T-helper 2 cell treated with Interferon-gamma antibody and Interleukin-4, amounts not matched to agents 5 μg/mL and 100 μg/mL, for 36 hours (primary cell): Measurements from ENCODE around the gene GPR15LG.
A peak's percentile ranks its signal among the peaks of the same experiment; 100 is the strongest.
"Not testable (repeated sequence)": the region's sequence is repeated elsewhere in the genome, so short reads cannot be mapped to it uniquely, and the experiment has no call there.

Experiments used
- DNase-seq: peaks from one replicate; pipeline ENCODE4 v3.0.0; 2021; ENCODE audit warnings: low spot score
- H3K27ac Mint-ChIP-seq: one replicate; pipeline ENCODE4 v1.8.0; 2021; ENCODE audit warnings: mild to moderate bottlenecking, mixed read lengths
- H3K27me3 Mint-ChIP-seq: one replicate; pipeline ENCODE4 v1.8.0; 2021; ENCODE audit warnings: low read depth, mixed read lengths
- H3K36me3 Mint-ChIP-seq: one replicate; pipeline ENCODE4 v1.8.0; 2021; ENCODE audit warnings: low read depth, mixed read lengths
- H3K4me1 Mint-ChIP-seq: one replicate; pipeline ENCODE4 v1.8.0; 2021; ENCODE audit warnings: low read depth, mixed read lengths
- H3K4me3 Mint-ChIP-seq: one replicate; pipeline ENCODE4 v1.8.0; 2022; ENCODE audit warnings: mild to moderate bottlenecking, moderate library complexity, mixed read lengths
- H3K9me3 Mint-ChIP-seq: one replicate; pipeline ENCODE4 v1.8.0; 2021; ENCODE audit warnings: mixed read lengths

Gene GPR15LG

DNA sequence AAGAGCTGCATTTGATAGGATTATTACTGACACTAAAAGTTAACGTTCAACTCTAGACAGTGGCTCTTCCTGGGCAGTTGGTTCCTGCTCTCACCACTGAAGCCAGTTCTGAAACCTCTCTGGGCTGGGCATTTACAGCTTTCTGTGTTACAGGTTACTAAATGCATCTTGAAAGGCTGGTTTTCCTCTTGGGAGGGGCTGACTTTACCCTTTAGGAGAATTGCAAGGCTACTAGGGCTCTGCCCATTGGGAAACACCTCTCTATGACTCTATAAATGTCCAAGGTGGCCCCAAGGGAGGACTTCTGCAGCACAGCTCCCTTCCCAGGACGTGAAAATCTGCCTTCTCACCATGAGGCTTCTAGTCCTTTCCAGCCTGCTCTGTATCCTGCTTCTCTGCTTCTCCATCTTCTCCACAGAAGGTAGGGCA lies at the start of gene GPR15LG:
GPR15LG (plus strand) TSS at position 301 of the 429 bp plus-strand sequence; CDS start at position 352, 51 bp downstream.
- DNase-seq, result no peak
- H3K27ac Mint-ChIP-seq, result no peak within 1 kb of the TSS
- no peaks in the 10 kb centered on the region for H3K9me3 Mint-ChIP-seq
- H3K4me3 Mint-ChIP-seq, result no peak within 1 kb of the TSS
- no peaks in the 10 kb centered on the region for H3K36me3 Mint-ChIP-seq
- peaks cover 2% of the 10 kb centered on the region for H3K4me1 Mint-ChIP-seq
- no peaks in the 10 kb centered on the region for H3K27me3 Mint-ChIP-seq

DNA sequence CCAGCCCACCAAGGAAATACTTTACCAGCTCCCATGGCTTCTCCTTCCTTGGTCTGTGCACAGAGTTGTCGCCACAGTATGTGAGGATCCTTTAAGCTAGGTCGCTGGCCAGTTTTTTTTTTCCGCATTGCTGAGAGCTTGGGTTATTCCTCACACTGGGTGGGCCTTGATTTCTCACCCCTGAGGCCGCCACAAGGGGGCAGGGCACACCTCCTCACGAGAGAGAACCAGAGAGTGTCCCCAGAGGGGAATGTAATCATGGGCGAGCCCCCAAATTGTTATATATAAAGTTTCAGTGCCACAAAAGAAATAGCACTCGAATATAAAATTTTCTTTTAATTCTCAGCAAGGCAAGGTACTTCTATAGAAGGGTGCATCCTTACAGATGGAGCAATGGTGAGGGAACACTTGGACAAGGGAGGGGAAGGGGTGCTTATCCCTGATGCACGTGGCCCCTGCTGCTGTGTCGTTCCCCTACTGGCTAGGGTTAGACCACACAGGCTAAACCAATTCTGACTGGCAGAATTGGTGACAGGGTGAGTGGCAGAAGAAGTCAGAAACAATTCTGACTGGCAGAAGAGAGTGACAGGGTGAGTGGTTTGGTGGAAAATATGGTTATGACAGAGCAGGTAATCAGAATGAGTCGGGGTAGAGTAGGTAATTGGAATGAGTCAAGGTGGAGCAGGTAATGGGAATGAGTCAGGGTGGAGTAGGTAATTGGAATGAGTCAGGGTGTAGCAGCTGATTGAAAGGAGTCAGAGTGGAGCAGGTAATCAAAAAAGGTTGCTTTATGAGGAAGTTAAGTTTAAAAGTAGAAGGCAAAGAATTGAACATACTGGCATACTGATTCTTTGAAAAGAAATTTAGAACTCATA lies 47.5 kb upstream of the GPR15LG start:
- peaks cover 13% of the 10 kb centered on the region for H3K9me3 Mint-ChIP-seq
- H3K27me3 Mint-ChIP-seq, result peaks cover 10% of the 10 kb centered on the region
- not testable (repeated sequence) for DNase-seq, H3K36me3 Mint-ChIP-seq, H3K4me3 Mint-ChIP-seq, H3K4me1 Mint-ChIP-seq, H3K27ac Mint-ChIP-seq

DNA sequence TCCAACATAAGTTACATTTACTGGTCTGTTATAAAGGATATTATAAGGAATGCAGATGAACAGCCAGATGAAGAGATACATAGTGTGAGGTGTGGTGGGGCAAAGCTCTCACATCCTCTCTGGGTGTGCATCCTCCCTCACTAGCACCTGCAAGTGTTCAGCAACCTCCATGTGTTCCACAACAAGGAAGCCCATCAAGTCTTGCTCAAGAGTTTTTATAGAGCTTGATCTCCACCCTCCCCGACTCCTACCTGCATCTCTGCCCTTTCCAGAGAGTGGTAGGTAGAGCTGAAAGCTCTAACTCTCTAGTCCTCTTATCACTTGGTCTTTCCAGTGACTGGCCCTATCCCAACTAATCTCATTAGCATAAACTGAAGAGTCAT lies 46.8 kb upstream of the GPR15LG start:
- H3K4me1 Mint-ChIP-seq, result no peaks in the 10 kb centered on the region
- H3K4me3 Mint-ChIP-seq, result no peak overlapping the region
- H3K36me3 Mint-ChIP-seq, result no peaks in the 10 kb centered on the region
- no peak overlapping the region for H3K27ac Mint-ChIP-seq
- no peak for DNase-seq
- H3K9me3 Mint-ChIP-seq, result peaks cover 13% of the 10 kb centered on the region
- H3K27me3 Mint-ChIP-seq, result peaks cover 10% of the 10 kb centered on the region

DNA sequence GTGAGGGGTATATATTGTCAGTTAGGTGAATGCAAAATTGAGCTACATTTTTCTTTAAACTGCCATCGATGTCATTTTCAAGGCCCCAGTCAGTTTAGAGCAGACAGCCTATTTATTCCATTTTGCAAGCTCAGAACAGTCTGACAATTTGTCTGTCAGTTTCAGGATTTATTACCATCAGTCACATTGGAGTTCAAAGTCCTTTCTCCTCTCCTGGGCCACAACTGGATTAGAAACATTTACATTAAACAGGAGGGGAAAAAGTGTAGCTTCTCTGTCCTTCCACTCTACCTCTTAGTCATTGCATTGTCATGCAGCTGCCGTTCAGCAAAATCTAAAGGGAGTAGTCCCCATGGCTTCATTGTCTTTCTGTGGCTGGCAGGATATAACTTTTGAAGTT lies 37.8 kb upstream of the GPR15LG start:
- H3K4me3 Mint-ChIP-seq, result no peak overlapping the region
- no peaks in the 10 kb centered on the region for H3K9me3 Mint-ChIP-seq
- no peak for DNase-seq
- peaks cover 3% of the 10 kb centered on the region for H3K27me3 Mint-ChIP-seq
- no peak overlapping the region for H3K27ac Mint-ChIP-seq
- H3K36me3 Mint-ChIP-seq, result no peaks in the 10 kb centered on the region
- H3K4me1 Mint-ChIP-seq, result peaks cover 10% of the 10 kb centered on the region

DNA sequence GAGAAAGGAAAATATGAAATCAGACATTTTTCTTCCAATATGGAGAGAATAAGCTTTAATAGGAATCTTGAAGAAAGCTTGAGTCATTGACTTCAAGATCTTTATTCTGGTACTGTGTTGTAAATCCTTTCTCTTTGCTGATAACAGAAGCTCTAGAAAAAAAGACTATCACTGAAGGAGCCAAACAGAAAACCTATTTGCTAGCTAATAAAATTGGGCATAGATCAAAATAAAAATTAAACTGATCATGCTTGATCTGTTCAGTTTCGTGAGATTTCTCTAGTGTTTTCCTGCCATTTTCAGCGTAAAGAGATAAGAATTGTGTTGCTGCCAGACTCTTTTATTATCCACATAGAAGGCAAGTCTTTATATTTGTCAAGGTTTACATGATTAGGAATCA lies 35.8 kb upstream of the GPR15LG start:
- H3K27ac Mint-ChIP-seq, result peak overlapping the region; percentile 98

DNA sequence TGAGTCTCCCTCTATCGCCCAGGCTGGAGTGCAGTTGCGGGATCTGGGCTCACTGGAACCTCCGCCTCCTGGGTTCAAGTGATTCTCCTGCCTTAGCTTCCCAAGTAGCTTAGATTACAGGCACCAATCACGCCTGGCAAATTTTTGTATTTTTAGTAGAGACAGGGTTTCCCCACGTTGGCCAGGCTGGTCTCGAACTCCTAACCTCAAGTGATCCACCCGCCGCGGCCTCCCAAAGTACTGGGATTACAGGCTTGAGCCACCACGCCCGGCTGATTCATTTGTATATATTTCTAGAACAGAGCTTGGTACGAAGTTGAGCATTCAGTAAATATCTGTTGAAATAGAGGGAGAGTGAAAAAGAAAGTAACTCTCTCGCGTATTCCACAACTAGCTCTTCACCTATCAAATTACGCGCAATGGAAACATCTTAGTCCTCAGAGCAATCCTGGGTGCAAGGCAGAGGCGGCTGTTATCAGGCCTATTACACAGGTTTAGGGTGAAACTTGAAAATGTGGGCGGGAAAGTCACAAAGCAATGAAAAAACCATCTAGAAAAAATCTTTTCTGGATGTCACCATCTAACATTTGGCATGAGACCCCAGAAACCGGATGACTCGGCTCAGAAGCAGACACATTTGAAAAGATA lies 35.0 kb upstream of the GPR15LG start:
- peak overlapping the region; percentile 98 for H3K27ac Mint-ChIP-seq
- H3K4me3 Mint-ChIP-seq, result peak overlapping the region; percentile 94
- H3K27me3 Mint-ChIP-seq, result peaks cover 3% of the 10 kb centered on the region
- H3K36me3 Mint-ChIP-seq, result peaks cover 11% of the 10 kb centered on the region
- peak; percentile 74 for DNase-seq
- peaks cover 18% of the 10 kb centered on the region for H3K4me1 Mint-ChIP-seq
- H3K9me3 Mint-ChIP-seq, result no peaks in the 10 kb centered on the region

More for the DNA sequence above, 35.8 kb upstream of the GPR15LG start:
- Mint-ChIP-seq H3K9me3 (no peaks in the 10 kb centered on the region), H3K36me3 (peaks cover 5% of the 10 kb centered on the region), H3K4me3 (peak overlapping the region; percentile 94), H3K4me1 (peaks cover 18% of the 10 kb centered on the region), H3K27me3 (peaks cover 3% of the 10 kb centered on the region)
- no peak for DNase-seq

DNA sequence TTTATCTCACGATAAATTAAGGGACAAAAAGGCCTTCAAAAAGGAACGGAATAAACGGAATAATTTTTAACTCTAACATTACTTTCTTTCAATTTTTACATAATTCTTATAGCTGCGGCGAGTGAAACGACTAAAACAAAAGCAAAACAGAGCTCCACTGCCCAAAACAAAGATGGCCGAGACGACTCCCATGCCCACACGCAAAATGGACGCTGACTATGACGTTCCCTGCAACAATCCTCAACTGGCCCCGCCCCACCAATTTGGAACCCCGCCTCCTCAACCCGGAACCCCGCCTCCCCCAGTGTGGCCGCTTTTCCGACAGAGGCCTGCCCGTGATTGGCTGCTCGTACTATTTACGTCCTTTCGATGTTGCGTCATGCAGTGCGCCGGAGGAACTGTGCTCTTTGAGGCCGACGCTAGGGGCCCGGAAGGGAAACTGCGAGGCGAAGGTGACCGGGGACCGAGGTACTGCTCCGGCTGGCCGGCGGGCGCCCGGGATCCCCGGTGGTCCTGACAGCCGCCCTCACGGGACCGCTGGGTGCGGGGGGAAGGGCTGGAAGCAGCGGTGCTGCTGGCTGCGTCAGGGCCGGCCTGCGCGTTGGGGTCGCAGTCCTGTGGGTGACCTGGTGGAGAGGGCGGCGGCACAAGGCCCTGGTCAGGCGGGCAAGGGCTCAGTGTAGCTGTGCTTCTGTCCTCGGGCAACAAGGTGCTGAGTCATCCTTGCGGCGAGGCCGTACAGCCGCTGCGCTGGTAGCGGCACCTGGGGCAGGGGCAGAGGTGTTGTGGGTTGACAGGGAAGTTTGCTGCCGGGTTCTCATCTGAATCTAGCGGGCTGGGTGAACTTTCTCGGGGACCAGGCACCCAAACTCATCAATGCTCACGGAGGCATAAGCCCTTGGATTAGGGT lies 34.2 kb upstream of the GPR15LG start, which contains the start of gene GHITM:
GHITM (plus strand) TSS at position 384 of the 910 bp plus-strand sequence. CDS start 1,992 bp downstream, outside the sequence.
- DNase-seq, result peak; percentile 98
- H3K36me3 Mint-ChIP-seq, result peaks cover 15% of the 10 kb centered on the region
- H3K27ac Mint-ChIP-seq, result peak within 1 kb of the TSS; percentile 98
- no peaks in the 10 kb centered on the region for H3K9me3 Mint-ChIP-seq
- peaks cover 18% of the 10 kb centered on the region for H3K4me1 Mint-ChIP-seq
- H3K27me3 Mint-ChIP-seq, result peaks cover 3% of the 10 kb centered on the region
- H3K4me3 Mint-ChIP-seq, result peak within 1 kb of the TSS; percentile 94

DNA sequence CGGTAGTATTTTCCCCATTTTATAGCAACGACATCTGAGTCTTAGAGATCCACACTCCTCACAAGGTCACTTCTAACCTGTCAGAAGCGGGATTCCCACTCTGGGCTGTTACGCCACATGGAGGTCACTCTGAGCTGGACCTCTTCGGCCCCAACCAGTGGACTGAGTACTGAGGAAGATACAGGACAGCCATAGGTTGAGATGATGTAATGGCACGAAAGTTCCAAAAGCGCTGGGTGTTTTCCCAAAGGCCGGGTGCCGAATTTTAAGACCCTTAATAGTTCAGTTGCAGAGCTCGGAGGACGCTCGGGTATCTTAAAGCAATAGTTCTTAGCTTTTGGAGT lies 33.6 kb upstream of the GPR15LG start:
- DNase-seq, result no peak
- Mint-ChIP-seq H3K4me3 (peak overlapping the region; percentile 94), H3K4me1 (peaks cover 18% of the 10 kb centered on the region), H3K27ac (peak overlapping the region; percentile 98), H3K27me3 (peaks cover 1% of the 10 kb centered on the region), H3K9me3 (no peaks in the 10 kb centered on the region), H3K36me3 (peaks cover 21% of the 10 kb centered on the region)

DNA sequence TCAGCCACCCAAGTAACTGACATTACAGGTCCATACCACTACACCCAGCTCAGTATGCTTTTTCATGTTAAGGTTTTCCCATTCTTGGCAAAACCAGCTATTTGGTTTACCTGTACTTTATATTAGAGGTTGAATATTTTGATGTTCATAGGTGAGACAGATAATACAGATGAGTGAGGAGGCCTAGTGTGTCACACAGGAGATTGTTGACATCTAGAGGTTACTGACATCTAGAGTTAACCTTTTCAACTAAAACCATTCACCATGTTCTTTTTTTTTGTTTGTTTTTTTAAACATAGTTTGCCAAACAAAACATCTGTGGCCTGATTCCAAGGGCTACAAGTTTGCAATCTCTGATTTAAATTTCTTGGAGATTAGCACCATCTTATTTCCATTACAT lies 26.3 kb upstream of the GPR15LG start:
- Mint-ChIP-seq H3K27ac (no peak overlapping the region), H3K4me3 (no peak overlapping the region)

DNA sequence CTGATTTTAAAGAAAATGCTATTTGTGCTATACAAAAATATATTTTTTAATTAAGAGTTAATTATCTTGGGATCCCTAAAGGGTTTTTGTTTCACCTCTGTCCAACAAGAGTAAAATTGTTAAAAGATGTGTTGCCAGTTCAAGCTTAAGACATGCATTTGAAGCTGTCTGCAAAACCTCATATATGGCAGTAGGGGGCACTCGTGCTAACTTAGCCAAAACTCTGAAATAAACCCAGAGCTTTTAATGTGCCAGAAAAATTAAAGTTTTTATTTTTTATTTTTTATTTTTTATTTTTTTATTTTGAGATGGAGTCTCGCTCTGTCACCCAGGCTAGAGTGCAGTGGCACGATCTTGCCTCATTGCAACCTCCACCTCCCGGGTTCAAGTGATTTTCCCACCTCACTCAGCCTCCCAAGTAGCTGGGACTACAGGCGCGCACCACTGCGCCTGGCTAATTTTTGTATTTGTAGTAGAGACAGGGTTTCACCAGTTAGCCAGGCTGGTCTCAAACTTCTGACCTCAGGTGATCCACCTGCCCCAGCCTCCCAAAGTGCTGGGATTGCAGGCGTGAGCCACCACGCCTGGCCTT lies 25.5 kb upstream of the GPR15LG start:
- not testable (repeated sequence) for H3K4me3 Mint-ChIP-seq, H3K27ac Mint-ChIP-seq, H3K27me3 Mint-ChIP-seq, DNase-seq, H3K9me3 Mint-ChIP-seq, H3K4me1 Mint-ChIP-seq
- peaks cover 54% of the 10 kb centered on the region for H3K36me3 Mint-ChIP-seq

More for the DNA sequence above, 26.3 kb upstream of the GPR15LG start:
- no peaks in the 10 kb centered on the region for H3K27me3 Mint-ChIP-seq
- H3K4me1 Mint-ChIP-seq, result no peaks in the 10 kb centered on the region
- no peaks in the 10 kb centered on the region for H3K9me3 Mint-ChIP-seq
- DNase-seq, result no peak
- peaks cover 54% of the 10 kb centered on the region for H3K36me3 Mint-ChIP-seq

DNA sequence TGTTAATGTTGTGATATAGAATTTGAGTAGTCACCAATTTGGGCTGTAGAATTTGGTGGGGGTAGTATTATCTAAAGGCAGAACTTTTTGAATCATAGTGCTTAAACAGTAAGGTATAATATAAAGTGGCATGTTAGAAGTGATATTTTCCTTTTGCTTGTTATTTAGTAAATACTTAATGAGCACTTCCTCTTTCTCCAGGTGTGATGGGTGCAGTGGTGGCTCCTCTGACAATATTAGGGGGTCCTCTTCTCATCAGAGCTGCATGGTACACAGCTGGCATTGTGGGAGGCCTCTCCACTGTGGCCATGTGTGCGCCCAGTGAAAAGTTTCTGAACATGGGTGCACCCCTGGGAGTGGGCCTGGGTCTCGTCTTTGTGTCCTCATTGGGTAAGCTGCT lies 23.7 kb upstream of the GPR15LG start:
- H3K36me3 Mint-ChIP-seq, result peaks cover 53% of the 10 kb centered on the region
- H3K27me3 Mint-ChIP-seq, result no peaks in the 10 kb centered on the region
- no peak overlapping the region for H3K4me3 Mint-ChIP-seq
- H3K4me1 Mint-ChIP-seq, result no peaks in the 10 kb centered on the region
- no peak overlapping the region for H3K27ac Mint-ChIP-seq
- no peak for DNase-seq
- no peaks in the 10 kb centered on the region for H3K9me3 Mint-ChIP-seq

DNA sequence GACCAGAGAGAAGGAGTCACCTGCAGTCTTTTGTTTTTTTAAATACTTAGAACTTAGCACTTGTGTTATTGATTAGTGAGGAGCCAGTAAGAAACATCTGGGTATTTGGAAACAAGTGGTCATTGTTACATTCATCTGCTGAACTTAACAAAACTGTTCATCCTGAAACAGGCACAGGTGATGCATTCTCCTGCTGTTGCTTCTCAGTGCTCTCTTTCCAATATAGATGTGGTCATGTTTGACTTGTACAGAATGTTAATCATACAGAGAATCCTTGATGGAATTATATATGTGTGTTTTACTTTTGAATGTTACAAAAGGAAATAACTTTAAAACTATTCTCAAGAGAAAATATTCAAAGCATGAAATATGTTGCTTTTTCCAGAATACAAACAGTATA lies 20.8 kb upstream of the GPR15LG start:
- DNase-seq, result no peak
- no peak overlapping the region for H3K4me3 Mint-ChIP-seq
- H3K9me3 Mint-ChIP-seq, result no peaks in the 10 kb centered on the region
- no peak overlapping the region for H3K27ac Mint-ChIP-seq
- H3K4me1 Mint-ChIP-seq, result peaks cover 6% of the 10 kb centered on the region
- no peaks in the 10 kb centered on the region for H3K27me3 Mint-ChIP-seq
- H3K36me3 Mint-ChIP-seq, result peaks cover 46% of the 10 kb centered on the region

DNA sequence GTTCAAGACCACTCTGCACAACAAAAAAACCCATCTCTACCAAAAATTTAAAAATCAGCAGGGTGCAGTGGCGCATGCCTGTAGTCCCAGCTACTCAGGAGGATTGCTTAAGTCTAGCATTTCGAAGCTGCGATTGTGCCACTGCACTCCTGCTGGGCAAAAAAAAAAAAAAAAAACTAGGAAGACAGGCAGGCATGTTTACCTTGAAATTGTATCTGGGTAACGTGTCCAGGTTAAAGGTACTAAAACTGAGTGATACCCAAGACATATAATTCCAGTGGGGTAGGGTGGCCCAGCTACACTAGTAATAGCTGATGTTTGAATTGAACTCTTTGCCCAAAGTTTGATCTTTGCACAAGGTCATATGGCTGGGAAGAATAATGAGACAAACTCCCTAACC lies 18.1 kb upstream of the GPR15LG start:
- Mint-ChIP-seq H3K4me3 (no peak overlapping the region), H3K27ac (no peak overlapping the region), H3K36me3 (peaks cover 35% of the 10 kb centered on the region), H3K27me3 (peaks cover 9% of the 10 kb centered on the region), H3K9me3 (no peaks in the 10 kb centered on the region), H3K4me1 (peaks cover 8% of the 10 kb centered on the region)
- DNase-seq, result no peak
